ENCODE results near the gene KCNE3. TPM values are rescaled to one million over a fixed set of nuclear protein-coding genes. Genes with fewer than 3 reads are reported as not detected.
A peak's percentile ranks its signal among the peaks of the same experiment; 100 is the strongest.

The KCNE3 gene
- total RNA-seq, 1 experiment from 2014 or later: 0.73 TPM

DNA sequence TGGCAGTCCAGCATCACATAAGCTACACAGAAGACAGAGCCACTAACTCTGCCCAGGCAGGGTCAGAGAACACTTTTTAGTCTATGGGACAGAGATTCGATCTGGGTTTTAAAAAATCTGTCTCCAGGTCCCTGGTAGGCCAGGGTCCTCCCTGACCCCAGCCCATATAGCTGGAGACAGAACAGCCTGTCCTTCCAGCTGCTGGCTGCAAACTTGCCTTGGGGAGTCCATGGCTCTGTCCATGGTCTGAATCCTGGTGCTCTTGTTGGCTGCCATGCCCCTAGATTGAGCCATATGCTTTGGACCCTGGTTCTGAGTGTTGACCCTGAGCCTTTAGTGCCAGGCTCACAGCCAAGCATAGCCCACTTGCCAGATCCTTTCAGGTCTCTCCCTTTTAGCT lies 39.5 kb upstream of the KCNE3 start:
- Histone ChIP-seq H3K9me3 (ENCODE audit: low read length) (peaks cover 11% of the 10 kb centered on the region; the same call in 1 of the 2 replicates), H3K4me1 (ENCODE audit: insufficient read depth, low read length) (peaks cover 9% of the 10 kb centered on the region), H3K79me2 (ENCODE audit: low read length) (no peaks in the 10 kb centered on the region), H3K27ac (ENCODE audit: low read length) (no peak overlapping the region), H4K20me1 (ENCODE audit: low read length) (no peaks in the 10 kb centered on the region), H3K9me2 (replicated peaks; ENCODE audit: low read length) (no peaks in the 10 kb centered on the region), H3K27me3 (ENCODE audit: low read length) (no peaks in the 10 kb centered on the region), H3F3A (ENCODE audit: low read length, unreplicated experiment) (no peaks in the 10 kb centered on the region), H3K9ac (ENCODE audit: low read length) (no peak overlapping the region), H2AFZ (ENCODE audit: low read length) (no peak overlapping the region), H3K36me3 (ENCODE audit: low read depth, low read length) (no peaks in the 10 kb centered on the region), H3K4me3 (ENCODE audit: low read length) (no peak overlapping the region), H3K4me2 (ENCODE audit: low read length) (no peak overlapping the region)
- ATAC-seq (no peak), DNase-seq (no peak)
- CTCF ChIA-PET: no interaction called here
- TF ChIP-seq EZH2phosphoT487 (IDR thresholded peaks at IDR 0.05; ENCODE audit: borderline replicate concordance, low read length): no peak
- TF ChIP-seq, protein P1, sequence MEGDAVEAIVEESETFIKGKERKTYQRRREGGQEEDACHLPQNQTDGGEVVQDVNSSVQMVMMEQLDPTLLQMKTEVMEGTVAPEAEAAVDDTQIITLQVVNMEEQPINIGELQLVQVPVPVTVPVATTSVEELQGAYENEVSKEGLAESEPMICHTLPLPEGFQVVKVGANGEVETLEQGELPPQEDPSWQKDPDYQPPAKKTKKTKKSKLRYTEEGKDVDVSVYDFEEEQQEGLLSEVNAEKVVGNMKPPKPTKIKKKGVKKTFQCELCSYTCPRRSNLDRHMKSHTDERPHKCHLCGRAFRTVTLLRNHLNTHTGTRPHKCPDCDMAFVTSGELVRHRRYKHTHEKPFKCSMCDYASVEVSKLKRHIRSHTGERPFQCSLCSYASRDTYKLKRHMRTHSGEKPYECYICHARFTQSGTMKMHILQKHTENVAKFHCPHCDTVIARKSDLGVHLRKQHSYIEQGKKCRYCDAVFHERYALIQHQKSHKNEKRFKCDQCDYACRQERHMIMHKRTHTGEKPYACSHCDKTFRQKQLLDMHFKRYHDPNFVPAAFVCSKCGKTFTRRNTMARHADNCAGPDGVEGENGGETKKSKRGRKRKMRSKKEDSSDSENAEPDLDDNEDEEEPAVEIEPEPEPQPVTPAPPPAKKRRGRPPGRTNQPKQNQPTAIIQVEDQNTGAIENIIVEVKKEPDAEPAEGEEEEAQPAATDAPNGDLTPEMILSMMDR (conservative IDR thresholded peaks at IDR 0.05; ENCODE audit: low read depth, low read length): no peak
- TF ChIP-seq EZH2 (IDR thresholded peaks at IDR 0.05; ENCODE audit: low read length, unreplicated experiment): no peak
- BruUV-seq (replicated peaks): no TSS peak
- intact Hi-C loops (cut with micrococcal nuclease): no loop called here
- POLR2A ChIA-PET (ENCODE audit: unreplicated experiment): no interaction called here

DNA sequence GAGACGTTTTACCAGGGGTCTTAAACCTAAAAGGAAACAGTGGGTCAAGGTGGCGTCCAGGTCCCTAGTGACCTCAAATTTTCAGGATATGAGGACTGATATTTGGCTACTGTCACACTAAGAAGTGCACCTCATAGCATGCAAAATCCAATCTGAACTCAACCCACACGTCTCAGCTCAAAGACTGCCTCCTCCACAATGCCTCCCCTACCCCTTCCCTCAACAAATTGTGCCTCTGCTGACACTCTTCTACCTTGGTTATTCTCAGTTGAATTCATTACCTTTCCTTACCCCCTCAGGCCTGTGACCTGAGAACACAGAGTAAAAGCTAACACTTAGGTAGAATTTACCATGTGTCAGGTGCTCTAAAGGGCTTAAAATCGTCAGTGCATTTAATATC lies 38.6 kb upstream of the KCNE3 start:
- Histone ChIP-seq H3K27me3 (ENCODE audit: low read length) (no peaks in the 10 kb centered on the region), H3K27ac (ENCODE audit: low read length) (no peak overlapping the region), H3K9me2 (replicated peaks; ENCODE audit: low read length) (no peaks in the 10 kb centered on the region), H3K36me3 (ENCODE audit: low read depth, low read length) (no peaks in the 10 kb centered on the region), H3K9ac (ENCODE audit: low read length) (no peak overlapping the region), H3F3A (ENCODE audit: low read length, unreplicated experiment) (no peaks in the 10 kb centered on the region), H3K4me3 (ENCODE audit: low read length) (no peak overlapping the region), H3K4me1 (ENCODE audit: insufficient read depth, low read length) (peaks cover 9% of the 10 kb centered on the region), H3K4me2 (ENCODE audit: low read length) (no peak overlapping the region), H4K20me1 (ENCODE audit: low read length) (no peaks in the 10 kb centered on the region), H3K9me3 (ENCODE audit: low read length) (peaks cover 11% of the 10 kb centered on the region; the same call in 1 of the 2 replicates), H3K79me2 (ENCODE audit: low read length) (no peaks in the 10 kb centered on the region), H2AFZ (ENCODE audit: low read length) (no peak overlapping the region)
- intact Hi-C loops (cut with micrococcal nuclease): no loop called here
- ChIA-PET CTCF (no interaction called here), POLR2A (ENCODE audit: unreplicated experiment) (interaction anchor here (0.6 kb wide), 1 partner anchor 504 kb away, joined by 3 read pairs; no protein-coding TSS in a partner anchor)
- DNase-seq (no peak), ATAC-seq (no peak)
- BruUV-seq (replicated peaks): no TSS peak
- TF ChIP-seq, protein P1 (conservative IDR thresholded peaks at IDR 0.05; ENCODE audit: low read depth, low read length): no peak
- TF ChIP-seq EZH2phosphoT487 (IDR thresholded peaks at IDR 0.05; ENCODE audit: borderline replicate concordance, low read length): no peak
- no peak for TF ChIP-seq EZH2 (IDR thresholded peaks at IDR 0.05; ENCODE audit: low read length, unreplicated experiment)

DNA sequence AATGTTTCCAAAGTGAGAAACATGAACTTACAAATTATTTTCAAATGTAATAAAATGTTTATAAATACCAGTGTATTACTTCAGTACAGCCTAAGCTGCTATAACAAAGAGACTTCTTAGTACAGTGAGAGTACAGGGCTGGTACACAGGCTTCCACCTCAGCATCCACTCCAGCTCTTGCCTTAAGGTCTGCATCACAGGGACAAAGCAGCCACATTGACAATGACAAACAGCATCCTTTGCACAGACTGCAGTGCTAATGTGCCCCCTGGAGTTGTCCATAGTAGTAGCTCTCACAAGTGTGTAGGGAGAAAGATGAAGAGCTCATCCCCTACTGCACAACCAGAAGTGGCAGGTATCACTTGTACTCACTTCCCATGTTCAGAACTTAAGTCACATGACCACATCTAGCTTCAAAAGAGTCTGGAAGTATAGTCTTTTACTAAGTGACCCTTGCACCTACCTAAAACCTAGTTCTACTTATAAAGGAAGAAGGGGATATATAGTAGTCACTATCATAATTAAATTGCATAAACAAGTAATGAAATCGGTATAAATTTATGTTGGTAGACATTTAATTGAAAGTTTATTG lies 36.8 kb upstream of the KCNE3 start:
- intact Hi-C loops (cut with micrococcal nuclease): no loop called here
- ChIA-PET CTCF (no interaction called here), POLR2A (ENCODE audit: unreplicated experiment) (no interaction called here)
- Histone ChIP-seq H3K27ac (ENCODE audit: low read length) (peak overlapping the region; percentile 63), H3K4me1 (ENCODE audit: insufficient read depth, low read length) (peaks cover 9% of the 10 kb centered on the region), H3K9me3 (ENCODE audit: low read length) (peaks cover 11% of the 10 kb centered on the region; the same call in 1 of the 2 replicates), H3K79me2 (ENCODE audit: low read length) (no peaks in the 10 kb centered on the region), H3K4me2 (ENCODE audit: low read length) (peak overlapping the region; percentile 31; the same call in 1 of the 2 replicates), H3K9me2 (replicated peaks; ENCODE audit: low read length) (no peaks in the 10 kb centered on the region), H2AFZ (ENCODE audit: low read length) (no peak overlapping the region), H3K9ac (ENCODE audit: low read length) (no peak overlapping the region), H3F3A (ENCODE audit: low read length, unreplicated experiment) (no peaks in the 10 kb centered on the region), H4K20me1 (ENCODE audit: low read length) (no peaks in the 10 kb centered on the region), H3K4me3 (ENCODE audit: low read length) (no peak overlapping the region), H3K27me3 (ENCODE audit: low read length) (no peaks in the 10 kb centered on the region), H3K36me3 (ENCODE audit: low read depth, low read length) (no peaks in the 10 kb centered on the region)
- no TSS peak for BruUV-seq (replicated peaks)
- DNase-seq: no peak
- TF ChIP-seq, protein P1 (conservative IDR thresholded peaks at IDR 0.05; ENCODE audit: low read depth, low read length): 0 out of 2 replicates have a peak, but pooled peaks have one; percentile 17
- TF ChIP-seq EZH2phosphoT487 (IDR thresholded peaks at IDR 0.05; ENCODE audit: borderline replicate concordance, low read length): no peak
- ATAC-seq: no peak
